Measurements from ENCODE around the gene POLL. TPM values are rescaled to one million over a fixed set of nuclear protein-coding genes. Genes with fewer than 3 reads are reported as not detected.
"Not testable (repeated sequence)": the region's sequence is repeated elsewhere in the genome, so short reads cannot be mapped to it uniquely, and the experiment has no call there.

Gene POLL
- total and polyA plus RNA-seq, 2 donors (not counting 1 experiment from before 2014, with no cell fraction given) = 10.9 to 15.7 TPM

- Histone ChIP-seq H3K27me3 (ENCODE audit: control insufficient read depth, insufficient read depth, low read length) (no peaks in the 10 kb centered on the region), H4K20me1 (ENCODE audit: control insufficient read depth, extremely low read depth, insufficient read depth, low read length) (no peaks in the 10 kb centered on the region), H3K4me1 (ENCODE audit: control insufficient read depth, extremely low read depth, insufficient read depth, low read length) (no peaks in the 10 kb centered on the region), H3K4me3 (replicated peaks in 1 of 4; ENCODE audit: control extremely low read depth in 1 of 4, insufficient read depth in 1 of 4, low read depth in 3 of 4, low read length in 4 of 4) (no peak overlapping the region), H2AFZ (ENCODE audit: low read length) (no peak overlapping the region), H3K9me3 (ENCODE audit: control insufficient read depth, insufficient read depth, low read depth, low read length) (no peaks in the 10 kb centered on the region), H3K27ac (ENCODE audit: insufficient read depth, low read length) (no peak overlapping the region), H3K79me2 (ENCODE audit: control insufficient read depth, insufficient read depth, low read length) (no peaks in the 10 kb centered on the region), H3K36me3 (ENCODE audit: control insufficient read depth, insufficient read depth, low read length) (no peaks in the 10 kb centered on the region), H3K9ac (ENCODE audit: insufficient read depth, low read length) (no peak overlapping the region), H3K4me2 (ENCODE audit: extremely low read depth, insufficient read depth, low read length) (no peak overlapping the region)
- DNase-seq (ENCODE audit: low read depth in 2 of 2) = no peak
- TF ChIP-seq CTCF (conservative IDR thresholded peaks at IDR 0.05 in 1 of 2, IDR thresholded peaks at IDR 0.05 in 1 of 2; ENCODE audit: low read depth in 1 of 2, low read length in 2 of 2) = no peak
- no peak for TF ChIP-seq EZH2 (IDR thresholded peaks at IDR 0.05; ENCODE audit: low read length, missing control alignments)
These were observed 7.8 kb upstream of the POLL start for GRCh38 chr10:101595591-101596433.

- not testable (repeated sequence) for H3K27me3 ChIP-seq (ENCODE audit: control insufficient read depth, insufficient read depth, low read length); DNase-seq (ENCODE audit: low read depth in 2 of 2); H2AFZ ChIP-seq (ENCODE audit: low read length); H3K4me3 ChIP-seq (replicated peaks in 1 of 4; ENCODE audit: control extremely low read depth in 1 of 4, insufficient read depth in 1 of 4, low read depth in 3 of 4, low read length in 4 of 4); H3K4me2 ChIP-seq (ENCODE audit: extremely low read depth, insufficient read depth, low read length); H3K36me3 ChIP-seq (ENCODE audit: control insufficient read depth, insufficient read depth, low read length); H3K4me1 ChIP-seq (ENCODE audit: control insufficient read depth, extremely low read depth, insufficient read depth, low read length); H3K27ac ChIP-seq (ENCODE audit: insufficient read depth, low read length); H3K9ac ChIP-seq (ENCODE audit: insufficient read depth, low read length); H3K79me2 ChIP-seq (ENCODE audit: control insufficient read depth, insufficient read depth, low read length); H4K20me1 ChIP-seq (ENCODE audit: control insufficient read depth, extremely low read depth, insufficient read depth, low read length); H3K9me3 ChIP-seq (ENCODE audit: control insufficient read depth, insufficient read depth, low read depth, low read length)
These were observed 5.3 kb upstream of the POLL start for GRCh38 chr10:101593331-101593730.

- Histone ChIP-seq H2AFZ (ENCODE audit: low read length) (peak overlapping the region; percentile 93), H3K36me3 (ENCODE audit: control insufficient read depth, insufficient read depth, low read length) (peaks cover 6% of the 10 kb centered on the region), H3K27ac (ENCODE audit: insufficient read depth, low read length) (peak overlapping the region; percentile 18), H3K4me2 (ENCODE audit: extremely low read depth, insufficient read depth, low read length) (peak overlapping the region; percentile 97), H3K9ac (ENCODE audit: insufficient read depth, low read length) (peak overlapping the region; percentile 47), H3K79me2 (ENCODE audit: control insufficient read depth, insufficient read depth, low read length) (peaks cover 9% of the 10 kb centered on the region), H3K4me1 (ENCODE audit: control insufficient read depth, extremely low read depth, insufficient read depth, low read length) (no peaks in the 10 kb centered on the region), H4K20me1 (ENCODE audit: control insufficient read depth, extremely low read depth, insufficient read depth, low read length) (no peaks in the 10 kb centered on the region), H3K4me3 (replicated peaks in 1 of 4; ENCODE audit: control extremely low read depth in 1 of 4, insufficient read depth in 1 of 4, low read depth in 3 of 4, low read length in 4 of 4) (peak overlapping the region; percentile 74 to 98 (median 90)), H3K9me3 (ENCODE audit: control insufficient read depth, insufficient read depth, low read depth, low read length) (no peaks in the 10 kb centered on the region), H3K27me3 (ENCODE audit: control insufficient read depth, insufficient read depth, low read length) (no peaks in the 10 kb centered on the region)
- DNase-seq (ENCODE audit: low read depth in 2 of 2) = peak; percentile 31 to 63
- TF ChIP-seq CTCF (conservative IDR thresholded peaks at IDR 0.05 in 1 of 2, IDR thresholded peaks at IDR 0.05 in 1 of 2; ENCODE audit: low read depth in 1 of 2, low read length in 2 of 2) (no peak), EZH2 (IDR thresholded peaks at IDR 0.05; ENCODE audit: low read length, missing control alignments) (no peak)
These were observed 822 bp upstream of the POLL start for GRCh38 chr10:101588879-101589278.
